ENCODE data around the gene ALPK3. TPM values are rescaled to one million over a fixed set of nuclear protein-coding genes. Genes with fewer than 3 reads are reported as not detected.

ALPK3 gene, protein sequence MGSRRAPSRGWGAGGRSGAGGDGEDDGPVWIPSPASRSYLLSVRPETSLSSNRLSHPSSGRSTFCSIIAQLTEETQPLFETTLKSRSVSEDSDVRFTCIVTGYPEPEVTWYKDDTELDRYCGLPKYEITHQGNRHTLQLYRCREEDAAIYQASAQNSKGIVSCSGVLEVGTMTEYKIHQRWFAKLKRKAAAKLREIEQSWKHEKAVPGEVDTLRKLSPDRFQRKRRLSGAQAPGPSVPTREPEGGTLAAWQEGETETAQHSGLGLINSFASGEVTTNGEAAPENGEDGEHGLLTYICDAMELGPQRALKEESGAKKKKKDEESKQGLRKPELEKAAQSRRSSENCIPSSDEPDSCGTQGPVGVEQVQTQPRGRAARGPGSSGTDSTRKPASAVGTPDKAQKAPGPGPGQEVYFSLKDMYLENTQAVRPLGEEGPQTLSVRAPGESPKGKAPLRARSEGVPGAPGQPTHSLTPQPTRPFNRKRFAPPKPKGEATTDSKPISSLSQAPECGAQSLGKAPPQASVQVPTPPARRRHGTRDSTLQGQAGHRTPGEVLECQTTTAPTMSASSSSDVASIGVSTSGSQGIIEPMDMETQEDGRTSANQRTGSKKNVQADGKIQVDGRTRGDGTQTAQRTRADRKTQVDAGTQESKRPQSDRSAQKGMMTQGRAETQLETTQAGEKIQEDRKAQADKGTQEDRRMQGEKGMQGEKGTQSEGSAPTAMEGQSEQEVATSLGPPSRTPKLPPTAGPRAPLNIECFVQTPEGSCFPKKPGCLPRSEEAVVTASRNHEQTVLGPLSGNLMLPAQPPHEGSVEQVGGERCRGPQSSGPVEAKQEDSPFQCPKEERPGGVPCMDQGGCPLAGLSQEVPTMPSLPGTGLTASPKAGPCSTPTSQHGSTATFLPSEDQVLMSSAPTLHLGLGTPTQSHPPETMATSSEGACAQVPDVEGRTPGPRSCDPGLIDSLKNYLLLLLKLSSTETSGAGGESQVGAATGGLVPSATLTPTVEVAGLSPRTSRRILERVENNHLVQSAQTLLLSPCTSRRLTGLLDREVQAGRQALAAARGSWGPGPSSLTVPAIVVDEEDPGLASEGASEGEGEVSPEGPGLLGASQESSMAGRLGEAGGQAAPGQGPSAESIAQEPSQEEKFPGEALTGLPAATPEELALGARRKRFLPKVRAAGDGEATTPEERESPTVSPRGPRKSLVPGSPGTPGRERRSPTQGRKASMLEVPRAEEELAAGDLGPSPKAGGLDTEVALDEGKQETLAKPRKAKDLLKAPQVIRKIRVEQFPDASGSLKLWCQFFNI (N-terminal part only)
- 2.5 TPM for total RNA-seq

GRCh38 chr15:84816694-84817465, at the start of gene ALPK3:
TSS of gene ALPK3 (plus strand) at chr15:84817356. CDS start at chr15:84817453, 97 bp downstream.

GRCh38 chr15:84883916-84884781, 67.0 kb downstream of the ALPK3 start, which contains the start of gene SLC28A1:
TSS of gene SLC28A1 (plus strand) at chr15:84884662. CDS start at chr15:84887761, 3,099 bp downstream.

Small RNA genes lying within 50 kb of the gene (small RNA-seq; reads per million reads assigned to genes)
- not detected for gene RF00402

Other genes starting within 250 kb of the ALPK3 start
- 16.6 TPM for gene ZSCAN2, start 216.3 kb upstream of the ALPK3 start, total RNA-seq
- 33.0 TPM for gene WDR73, start 163.1 kb upstream of the ALPK3 start, total RNA-seq
- 6.5 TPM for gene NMB, start 159.2 kb upstream of the ALPK3 start, total RNA-seq
- 82.8 TPM for gene SEC11A, start 101.2 kb upstream of the ALPK3 start, total RNA-seq
- 7.2 TPM for gene ZNF592, start 68.8 kb upstream of the ALPK3 start, total RNA-seq
- 0.23 TPM for gene SLC28A1, start 67.3 kb downstream of the ALPK3 start, total RNA-seq
- 31.1 TPM for gene PDE8A, start 164.5 kb downstream of the ALPK3 start, total RNA-seq

Data from diencephalon (tissue), 1 donor.